K562 (cell line): ENCODE measurements around the gene LASP1. TPM values are rescaled to one million over a fixed set of nuclear protein-coding genes. Genes with fewer than 3 reads are reported as not detected.
A peak's percentile ranks its signal among the peaks of the same experiment; 100 is the strongest.

Experiments used
- BCOR ChIP-seq: fragments of 450-650 bp; IDR thresholded peaks from 2 replicates; pipeline ENCODE4 v1.6.1; 2016
- CBFA2T3 ChIP-seq: fragments of 450-650 bp; IDR thresholded peaks from 2 replicates; pipeline ENCODE4 v1.6.1; 2017
- EP400 ChIP-seq: fragments of 450-650 bp; IDR thresholded peaks from 2 replicates; pipeline ENCODE4 v1.6.1; 2017; ENCODE audit warnings: antibody characterized with exemption, mild to moderate bottlenecking, moderate library complexity
- FOXA3 ChIP-seq, 2 experiments: fragments of 450-650 bp in 1 of 2; sonication (generic) in 1 of 2; formaldehyde crosslinking; IDR thresholded peaks in 1 of 2; conservative IDR thresholded peaks in 1 of 2; 2 replicates each; pipeline versions ENCODE4 v1.4.0 to v1.8.0; 2020 to 2022; ENCODE audit warnings: mild to moderate bottlenecking in 2 of 2, missing genetic modification reagents in 1 of 2
- KLF6 ChIP-seq: fragments of 250-450 bp; sonication (Bioruptor Pico); IDR thresholded peaks from 2 replicates; pipeline ENCODE4 v1.4.0; 2020; ENCODE audit warnings: mild to moderate bottlenecking, moderate library complexity, borderline replicate concordance
- MTF1 ChIP-seq: fragments of 250-450 bp; sonication (Bioruptor Pico); IDR thresholded peaks from 2 replicates; pipeline ENCODE4 v1.9.0; 2021; ENCODE audit warnings: moderate library complexity, mild to moderate bottlenecking, inconsistent platforms, borderline replicate concordance
- PHTF2 ChIP-seq: fragments of 250-450 bp; sonication (Bioruptor Pico); IDR thresholded peaks from 2 replicates; pipeline ENCODE4 v1.5.0; 2021; ENCODE audit warnings: mild to moderate bottlenecking
- REST ChIP-seq, 2 experiments: fragments of 450-650 bp; formaldehyde crosslinking in 1 of 2; IDR thresholded peaks; 2 replicates each; pipeline versions ENCODE4 v1.4.0 to v1.6.1; 2014 to 2020; ENCODE audit warnings: mild to moderate bottlenecking in 2 of 2, borderline replicate concordance in 1 of 2, low read depth in 1 of 2
- SRSF1 ChIP-seq: fragments of 200-400 bp; formaldehyde crosslinking; IDR thresholded peaks from 2 replicates; pipeline ENCODE4 v1.6.1; 2017; ENCODE audit warnings: mild to moderate bottlenecking, low read depth, low read length, moderate library complexity
- TRIM28 ChIP-seq: fragments of 450-650 bp; IDR thresholded peaks from 2 replicates; pipeline ENCODE4 v1.6.1; 2017
- ZC3H11A ChIP-seq: IDR thresholded peaks from 2 replicates; pipeline ENCODE4 v1.6.1; 2012; ENCODE audit warnings: low read depth, low read length, improper control_type of control experiment
- ZFP1 ChIP-seq: fragments of 450-650 bp; formaldehyde crosslinking; IDR thresholded peaks from 2 replicates; pipeline ENCODE4 v1.4.0; 2020; ENCODE audit warnings: mild to moderate bottlenecking, mixed read lengths
- ZNF197 ChIP-seq: fragments of 200-800 bp; sonication (Bioruptor generic); IDR thresholded peaks from 2 replicates; pipeline ENCODE4 v1.6.1; 2016; ENCODE audit warnings: low read depth, missing genetic modification characterization, missing compliant biosample characterization
- ZNF24 ChIP-seq: fragments of 450-650 bp; IDR thresholded peaks from 2 replicates; pipeline ENCODE4 v1.6.1; 2016
- ZNF395 ChIP-seq: fragments of 200-800 bp; sonication (Bioruptor generic); IDR thresholded peaks from 2 replicates; pipeline ENCODE4 v1.6.1; 2017; ENCODE audit warnings: missing genetic modification characterization, missing compliant biosample characterization
- ZNF431 ChIP-seq: sonication (generic); formaldehyde crosslinking; IDR thresholded peaks from 2 replicates; pipeline ENCODE4 v1.8.0; 2022; ENCODE audit warnings: mild to moderate bottlenecking, missing genetic modification reagents
- polyA plus RNA-seq, 8 experiments: library from polyadenylated mRNA; depleted of rRNA in 4 of 8; stranded (reverse) in 5 of 8; unstranded in 3 of 8; fragments of >200 nt; fragmentation: Nextera tagmentation in 2 of 8; fragmentation: Illumina TruSeq in 1 of 8; extraction: Ambion mirVana in 2 of 8; extraction: Trizol in 1 of 8; gene quantifications; 2 replicates each; pipeline versions ENCODE4 v1.2.1 to v1.2.3, GENCODE V29; 2011 to 2014; ENCODE audit warnings: inconsistent platforms in 1 of 8, missing spikeins in 1 of 8
- total RNA-seq, 7 experiments: library from RNA; depleted of rRNA in 6 of 7; stranded (reverse); fragments of >200 nt in 6 of 7; fragmentation: Illumina TruSeq in 2 of 7; extraction: Trizol in 2 of 7; gene quantifications; 2 replicates each; pipeline versions ENCODE4 v1.2.1 to v1.2.3, GENCODE V29; 2011 to 2021; ENCODE audit warnings: low replicate concordance in 1 of 7
- TF ChIP-seq, protein P1 (sequence below): fragments of 450-650 bp; IDR thresholded peaks from 2 replicates; pipeline ENCODE4 v1.7.1; 2018; ENCODE audit warnings: mild to moderate bottlenecking, low read depth; ENCODE audit not compliant: partially characterized antibody

The LASP1 gene
- total and polyA plus RNA-seq, 9 of the 15 experiments (the other 6 are each of a cell fraction or from before 2014, with no cell fraction given) = 23.0 to 125 (median 55.3) TPM

- TF ChIP-seq MTF1 (CRISPR knock-in tag) (no peak), CBFA2T3 (peak; percentile 74), REST (IDR thresholded peaks at IDR 0.05; ENCODE audit: borderline replicate concordance) (peak; percentile 26; the same call in 1 of the 2 replicates), REST (CRISPR knock-in tag; IDR thresholded peaks at IDR 0.05; ENCODE audit: low read depth) (no peak), ZC3H11A (no peak), ZFP1 (CRISPR knock-in tag) (no peak), SRSF1 (no peak), ZNF24 (peak; percentile 97), ZNF431 (no peak), PHTF2 (no peak), ZNF395 (CRISPR knock-in tag) (peak; percentile 75), EP400 (no peak), BCOR (no peak), TRIM28 (no peak), FOXA3 (CRISPR knock-in tag; conservative IDR thresholded peaks at IDR 0.05 in 1 of 2, IDR thresholded peaks at IDR 0.05 in 1 of 2) (no peak; a peak in 1 of 4 replicates), ZNF197 (CRISPR knock-in tag) (no peak; the same call in 1 of the 2 replicates), KLF6 (no peak)
- TF ChIP-seq, protein P1, sequence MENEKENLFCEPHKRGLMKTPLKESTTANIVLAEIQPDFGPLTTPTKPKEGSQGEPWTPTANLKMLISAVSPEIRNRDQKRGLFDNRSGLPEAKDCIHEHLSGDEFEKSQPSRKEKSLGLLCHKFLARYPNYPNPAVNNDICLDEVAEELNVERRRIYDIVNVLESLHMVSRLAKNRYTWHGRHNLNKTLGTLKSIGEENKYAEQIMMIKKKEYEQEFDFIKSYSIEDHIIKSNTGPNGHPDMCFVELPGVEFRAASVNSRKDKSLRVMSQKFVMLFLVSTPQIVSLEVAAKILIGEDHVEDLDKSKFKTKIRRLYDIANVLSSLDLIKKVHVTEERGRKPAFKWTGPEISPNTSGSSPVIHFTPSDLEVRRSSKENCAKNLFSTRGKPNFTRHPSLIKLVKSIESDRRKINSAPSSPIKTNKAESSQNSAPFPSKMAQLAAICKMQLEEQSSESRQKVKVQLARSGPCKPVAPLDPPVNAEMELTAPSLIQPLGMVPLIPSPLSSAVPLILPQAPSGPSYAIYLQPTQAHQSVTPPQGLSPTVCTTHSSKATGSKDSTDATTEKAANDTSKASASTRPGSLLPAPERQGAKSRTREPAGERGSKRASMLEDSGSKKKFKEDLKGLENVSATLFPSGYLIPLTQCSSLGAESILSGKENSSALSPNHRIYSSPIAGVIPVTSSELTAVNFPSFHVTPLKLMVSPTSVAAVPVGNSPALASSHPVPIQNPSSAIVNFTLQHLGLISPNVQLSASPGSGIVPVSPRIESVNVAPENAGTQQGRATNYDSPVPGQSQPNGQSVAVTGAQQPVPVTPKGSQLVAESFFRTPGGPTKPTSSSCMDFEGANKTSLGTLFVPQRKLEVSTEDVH = peak; percentile 28
Measured at GRCh38 chr17:38900978-38901656, 31.3 kb downstream of the LASP1 start (continued).
